Activated CD4-positive, alpha-beta T cell treated with anti-CD3 and anti-CD28 coated beads for 24 hours (primary cell): ENCODE data around the gene MED14.

Source experiments
- DNase-seq, 2 donors: peaks; one replicate each; pipeline ENCODE4 v3.0.0-alpha.2; 2020; ENCODE audit warnings: low read depth in 2 of 2

Gene MED14

DNA sequence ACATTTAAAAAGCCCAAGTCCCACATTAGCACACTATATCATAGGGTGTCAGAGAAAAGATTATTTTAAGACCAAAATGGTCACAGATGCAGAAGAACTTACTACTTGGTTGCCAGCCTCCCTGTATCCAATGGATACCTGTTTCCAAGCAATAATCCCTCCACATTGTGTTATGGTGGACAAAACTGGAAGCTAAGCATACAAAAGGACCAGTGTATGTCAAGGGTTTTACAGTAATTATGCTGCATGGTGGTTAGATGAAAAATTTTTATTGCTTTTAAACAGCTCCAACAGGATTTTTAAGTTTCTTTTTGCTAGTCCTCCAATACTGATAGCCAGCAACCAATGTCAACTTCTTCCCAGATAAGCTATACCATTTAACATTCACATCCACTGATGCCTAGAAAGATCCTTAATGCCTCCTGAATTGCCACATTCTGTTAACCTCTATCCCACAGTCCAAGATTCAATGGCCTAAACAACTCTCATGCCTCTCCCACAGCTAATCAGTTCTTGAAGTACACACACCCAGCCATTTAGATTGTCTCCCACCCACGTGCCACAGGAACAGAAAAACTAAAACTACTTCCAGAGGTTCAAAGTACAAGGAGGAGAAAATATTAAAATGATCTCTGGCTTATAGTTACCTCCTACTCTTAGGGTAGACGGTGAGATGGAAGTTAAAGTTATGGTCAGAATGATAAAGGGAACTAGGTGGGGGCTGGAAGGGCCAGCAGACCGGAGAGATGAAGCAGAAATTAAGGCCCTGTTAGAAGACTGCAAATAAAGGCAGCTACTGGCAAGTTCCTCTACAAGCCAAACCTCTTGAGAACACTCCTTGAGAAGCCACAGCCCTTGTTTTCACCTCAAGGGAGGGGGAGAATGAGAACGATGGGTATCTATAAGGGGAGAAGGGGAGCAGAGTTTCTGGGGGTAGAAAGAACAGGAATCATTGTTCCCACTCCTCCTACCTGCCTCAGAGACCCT, 5.5 kb downstream of the MED14 start:
- DNase-seq = no peak

DNA sequence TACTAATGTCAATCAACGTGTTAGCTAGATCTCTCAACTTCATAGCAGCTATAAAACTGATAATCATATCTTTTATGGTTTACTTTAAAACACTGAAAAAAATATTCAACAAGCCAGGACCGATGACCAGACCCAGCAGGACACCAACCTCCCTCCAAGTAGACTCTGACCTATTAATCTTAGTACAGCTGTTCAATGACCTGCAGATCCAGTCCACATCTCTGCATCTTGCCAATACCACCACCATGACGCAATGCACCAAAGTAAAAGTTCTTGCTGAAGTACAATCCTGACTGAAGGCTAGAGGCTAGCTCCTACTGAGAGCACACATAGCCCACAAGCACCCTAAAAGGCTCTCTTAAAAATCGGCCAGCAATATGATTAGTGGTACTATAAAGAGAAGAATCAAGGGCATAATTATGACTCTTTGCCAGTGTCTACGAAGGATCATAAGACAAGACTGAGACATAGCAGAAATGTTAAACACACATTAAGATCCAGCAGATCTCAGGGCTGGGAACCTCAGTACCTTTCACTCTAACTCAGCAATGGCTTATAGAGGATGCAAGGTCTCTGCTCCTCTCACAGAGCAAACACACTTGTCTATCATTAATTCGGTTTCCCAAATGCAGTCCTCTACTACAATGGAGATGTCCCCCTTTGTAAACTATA, 7.6 kb downstream of the MED14 start:
- no peak for DNase-seq

DNA sequence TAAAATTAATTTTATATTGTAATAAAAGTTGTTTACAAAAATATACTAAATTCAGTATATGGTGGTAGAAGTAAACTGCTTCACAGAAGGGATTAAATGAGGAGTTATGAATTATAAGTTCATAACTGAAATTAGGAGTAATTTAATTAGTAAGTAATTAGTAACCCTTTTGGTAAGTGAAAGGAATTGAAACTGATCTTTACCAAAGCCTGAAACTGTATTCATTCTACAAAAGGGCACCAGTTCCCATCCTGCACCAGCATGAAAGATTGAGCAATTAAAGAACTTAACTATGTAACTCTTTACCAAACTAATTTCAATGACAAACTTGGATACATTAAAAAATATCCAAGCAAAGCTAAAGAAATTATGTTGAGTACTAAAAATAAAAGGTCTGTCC, 8.2 kb downstream of the MED14 start:
- DNase-seq = no peak

DNA sequence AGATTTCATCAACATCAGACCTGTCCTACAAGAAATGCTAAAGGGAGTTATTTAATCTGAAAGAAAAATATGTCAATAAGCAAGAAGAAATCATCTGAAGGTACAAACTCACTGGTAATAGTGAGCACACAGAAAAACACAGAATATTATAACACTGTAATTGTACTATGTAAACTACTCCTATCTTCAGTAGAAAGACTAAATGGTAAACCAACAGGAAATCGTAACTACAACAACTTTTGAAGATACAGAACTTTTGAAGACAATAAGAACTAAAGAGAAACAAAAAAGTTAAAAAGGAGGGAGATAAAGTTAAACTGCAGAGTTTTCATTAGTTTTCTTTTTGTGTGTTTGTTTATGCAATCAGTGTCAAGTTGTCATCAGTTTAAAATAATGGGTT, 12.4 kb downstream of the MED14 start:
- DNase-seq = no peak

DNA sequence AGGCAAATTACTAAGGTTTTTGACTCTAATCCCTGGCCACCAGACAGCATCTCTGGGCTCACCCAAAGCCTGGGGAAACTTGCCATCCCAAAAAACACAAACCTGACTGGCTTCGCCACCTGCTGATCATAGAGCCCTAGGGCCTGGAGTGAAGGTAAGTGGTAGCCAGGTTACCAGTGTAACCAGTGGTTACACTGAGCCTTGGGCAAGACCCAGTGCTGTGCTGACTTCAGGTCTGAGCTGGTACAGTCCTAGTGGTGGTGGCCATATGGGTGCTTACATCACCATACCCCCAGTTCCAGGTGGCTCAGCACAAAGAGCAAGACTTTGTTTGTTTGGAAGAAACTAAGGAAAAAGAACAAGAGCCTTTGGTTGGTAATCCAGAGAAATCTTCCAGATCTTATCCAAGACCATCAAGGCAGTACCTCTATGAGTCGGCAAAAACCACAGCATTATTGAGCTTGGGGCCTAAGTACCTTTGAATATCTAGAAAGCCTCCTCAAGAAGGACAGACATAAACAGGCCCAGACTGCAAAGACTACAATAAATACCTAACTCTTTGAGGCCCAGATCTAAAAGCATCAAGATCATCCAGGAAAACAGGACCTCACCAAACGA, 13.7 kb downstream of the MED14 start:
- DNase-seq = no peak

DNA sequence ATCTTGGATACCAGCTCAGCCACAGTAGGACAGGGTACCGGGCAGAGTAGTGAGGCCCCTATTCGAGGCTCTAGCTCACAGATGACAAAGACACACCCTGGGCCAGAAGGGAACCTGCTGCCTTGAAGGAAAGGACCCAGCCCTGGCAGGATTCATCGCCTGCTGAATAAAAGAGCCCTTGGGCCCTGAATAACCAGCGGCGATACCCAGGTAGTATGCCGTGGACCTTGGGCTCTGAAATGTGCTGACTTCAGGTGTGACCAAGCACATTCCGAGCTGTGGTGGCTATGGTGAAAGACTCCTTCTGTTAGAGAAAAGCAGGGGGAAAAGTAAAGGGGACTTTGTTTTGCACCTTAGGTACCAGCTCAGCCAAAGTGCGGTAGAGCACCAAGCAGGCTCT, 14.6 kb downstream of the MED14 start:
- no peak for DNase-seq

DNA sequence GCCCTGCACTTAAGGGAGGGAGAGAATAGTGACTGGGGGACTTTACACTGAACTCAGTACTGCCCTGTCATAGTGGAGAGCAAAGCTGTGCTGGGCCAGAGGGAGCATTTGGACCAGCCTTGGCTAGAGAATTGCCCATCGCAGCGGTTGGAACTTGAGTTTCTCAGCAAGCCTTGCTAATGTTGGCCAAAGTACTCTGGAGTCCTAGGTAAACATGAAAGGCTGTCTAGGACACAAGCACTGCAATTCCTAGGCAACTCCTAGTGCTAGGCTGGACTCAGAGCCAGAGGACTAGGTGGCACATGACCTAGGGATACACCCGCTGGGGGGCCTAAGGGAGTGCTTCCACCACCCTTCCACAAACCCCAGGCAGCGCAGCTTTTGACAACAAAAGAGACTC, 15.0 kb downstream of the MED14 start:
- DNase-seq = no peak

DNA sequence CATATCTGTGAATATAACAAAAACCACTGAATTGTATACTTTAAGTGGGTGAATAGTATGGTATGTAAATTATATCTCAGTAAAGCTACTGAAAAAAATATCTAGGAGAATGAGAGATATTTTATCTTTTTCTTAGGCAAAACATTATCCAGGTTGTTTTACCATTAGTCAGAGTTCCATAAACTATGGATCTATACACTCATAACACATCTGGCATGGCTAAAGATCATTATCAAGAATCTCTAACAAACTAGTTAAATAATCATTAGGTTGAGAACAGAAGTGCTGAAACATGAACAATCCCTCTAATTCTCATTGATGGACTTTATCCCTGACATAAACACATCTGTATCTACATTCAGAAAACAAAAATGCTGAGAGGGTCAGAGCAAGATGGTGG, 15.6 kb downstream of the MED14 start:
- no peak for DNase-seq

DNA sequence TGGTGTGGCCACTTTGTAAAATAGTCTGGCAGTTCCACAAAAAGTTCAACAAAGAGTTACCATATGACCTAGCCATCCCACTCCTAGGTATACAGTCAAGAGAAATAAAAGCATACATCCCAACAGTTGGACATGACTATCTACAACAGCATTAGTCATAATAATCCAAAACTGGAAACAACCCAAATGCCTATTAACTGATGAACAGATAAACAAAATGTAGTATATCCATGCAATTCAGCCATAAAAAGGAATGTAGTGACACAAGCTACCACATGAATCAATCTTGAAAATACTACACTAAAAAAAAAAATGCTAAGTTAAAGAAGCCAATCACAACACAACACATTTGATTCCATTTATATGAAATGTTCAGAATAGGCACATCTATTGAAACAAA, 16.1 kb downstream of the MED14 start:
- DNase-seq = no peak

DNA sequence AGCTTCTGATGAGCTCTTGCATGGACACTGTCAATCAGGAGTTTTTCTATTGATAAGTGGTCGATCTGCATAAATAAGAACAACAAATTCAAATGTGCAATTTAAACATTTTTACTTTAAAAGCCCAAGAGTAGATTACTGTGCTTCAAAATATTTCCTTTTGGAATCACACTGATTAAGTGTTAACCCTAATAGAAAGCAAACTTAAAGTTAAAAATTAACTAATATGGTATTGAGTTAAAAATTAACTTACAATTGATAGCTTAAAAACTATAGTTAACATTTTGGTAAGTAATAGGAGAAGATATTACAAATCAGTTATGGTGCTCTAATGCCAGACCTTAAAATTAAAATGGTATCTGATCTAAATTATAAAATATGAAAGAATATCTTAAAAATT, 25.9 kb downstream of the MED14 start:
- DNase-seq = no peak

DNA sequence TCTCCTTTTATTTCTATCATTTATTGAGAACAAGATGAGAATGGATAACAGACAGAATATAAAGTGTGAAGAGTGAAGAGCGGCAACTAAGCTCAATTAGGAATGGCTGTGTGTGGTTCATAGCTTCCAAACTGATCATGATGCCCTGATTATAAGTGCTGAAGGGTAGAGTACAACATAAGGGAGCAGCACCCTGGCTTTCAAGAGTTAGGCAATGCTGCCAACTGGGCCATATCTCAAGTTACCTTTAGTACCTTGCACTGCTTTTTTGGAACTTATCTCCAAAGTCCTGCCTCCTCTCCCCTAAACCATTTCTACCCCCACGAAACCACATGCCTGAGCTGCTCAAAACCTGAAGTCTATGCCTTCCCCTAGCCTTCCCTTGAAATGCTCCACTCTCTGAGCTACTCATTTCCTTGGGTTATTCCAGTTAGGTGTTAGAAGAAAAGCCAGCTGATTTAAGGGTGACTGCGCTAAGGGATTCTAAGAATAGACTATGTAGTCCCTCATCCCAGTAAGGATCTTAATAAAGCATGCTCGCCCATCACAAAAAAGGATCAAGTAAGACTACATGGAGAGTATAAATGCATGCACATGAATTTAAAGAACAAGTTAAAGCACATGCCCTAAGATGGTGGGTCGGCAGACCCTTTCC, 29.6 kb downstream of the MED14 start:
- DNase-seq = no peak

DNA sequence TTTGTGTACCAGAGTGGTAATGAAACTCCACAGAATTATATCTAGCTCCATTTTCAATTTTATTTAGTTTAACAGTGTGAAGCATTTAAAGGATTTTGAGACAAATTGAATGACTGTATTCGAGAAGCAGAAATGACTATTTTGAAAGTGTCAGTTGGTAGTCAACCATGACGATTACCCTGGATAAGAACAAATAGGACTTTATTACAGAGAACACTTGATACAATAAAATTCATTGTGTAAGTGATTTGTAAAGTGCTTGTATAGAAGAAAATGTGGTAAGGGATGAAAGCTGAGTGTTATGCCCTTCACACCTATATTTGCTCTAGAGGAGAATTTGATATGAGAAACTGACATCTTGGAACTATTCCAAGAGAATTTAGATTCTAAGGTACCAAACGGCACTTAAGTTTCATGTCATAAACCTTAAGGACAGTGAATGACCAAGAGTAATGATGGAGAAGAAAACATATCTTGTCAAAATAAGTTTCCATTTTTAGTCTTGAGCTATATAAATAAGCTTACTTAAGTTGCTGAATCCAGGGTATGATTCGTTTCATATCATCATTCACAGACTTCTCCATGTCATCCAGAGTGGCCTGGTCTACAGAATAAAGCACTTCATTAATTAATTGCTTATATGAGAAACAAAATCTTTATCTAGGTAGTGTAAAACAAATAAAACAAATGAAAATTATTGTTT, 34.6 kb downstream of the MED14 start:
- no peak for DNase-seq

DNA sequence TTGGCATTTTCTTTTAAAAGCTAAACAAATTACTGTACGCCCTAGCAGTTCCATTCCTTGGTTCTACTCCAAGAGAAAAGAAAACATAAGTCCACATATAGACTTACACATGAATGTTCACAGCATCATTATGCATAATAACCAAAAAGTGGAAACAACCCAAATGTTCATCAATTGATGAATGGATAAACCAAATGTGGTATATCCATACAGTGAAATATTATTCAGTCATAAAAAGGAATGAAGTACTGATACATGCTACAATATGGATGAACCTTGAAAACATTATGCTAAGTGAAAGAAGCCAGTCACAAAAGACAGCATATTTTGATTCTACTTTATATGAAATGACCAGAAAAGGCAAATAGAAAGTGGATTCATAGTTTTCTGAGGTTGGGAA, 36.5 kb downstream of the MED14 start:
- no peak for DNase-seq

DNA sequence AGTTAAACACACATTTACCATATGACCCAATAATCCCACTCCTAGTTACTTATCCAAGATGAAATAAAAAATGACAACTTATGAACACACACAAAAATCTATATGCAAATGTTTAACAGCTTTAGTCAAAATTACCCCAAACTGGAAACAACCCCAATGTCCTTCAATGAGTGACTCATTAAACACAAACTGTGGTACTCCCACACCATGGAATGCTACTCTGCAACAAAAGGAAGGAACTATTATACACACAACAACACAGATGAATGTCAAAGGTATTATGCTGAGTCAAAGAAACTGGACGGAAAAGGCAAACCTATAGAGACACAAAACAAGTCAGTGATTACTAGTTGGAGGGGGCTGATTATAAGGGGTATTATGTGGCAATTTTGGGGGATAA, 40.5 kb downstream of the MED14 start:
- DNase-seq = no peak

DNA sequence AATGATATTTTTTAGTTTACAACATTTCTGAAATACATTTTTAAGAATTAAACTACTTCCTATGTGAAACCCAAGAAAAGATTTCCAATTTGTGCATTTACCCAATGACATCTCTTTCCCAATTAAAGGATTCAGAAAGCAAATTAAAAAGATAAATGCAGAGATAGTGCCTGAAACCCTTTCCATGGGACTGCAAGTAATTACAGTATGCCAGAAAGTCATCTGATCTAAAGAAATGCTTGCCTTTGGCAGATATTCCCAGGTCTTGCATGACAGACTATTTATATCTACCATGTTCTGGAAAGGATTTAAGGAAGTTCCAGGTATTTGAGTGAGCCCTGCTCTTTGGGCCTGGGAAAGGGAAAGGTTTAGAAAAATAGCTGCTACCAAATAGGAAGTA, 46.4 kb downstream of the MED14 start:
- no peak for DNase-seq

DNA sequence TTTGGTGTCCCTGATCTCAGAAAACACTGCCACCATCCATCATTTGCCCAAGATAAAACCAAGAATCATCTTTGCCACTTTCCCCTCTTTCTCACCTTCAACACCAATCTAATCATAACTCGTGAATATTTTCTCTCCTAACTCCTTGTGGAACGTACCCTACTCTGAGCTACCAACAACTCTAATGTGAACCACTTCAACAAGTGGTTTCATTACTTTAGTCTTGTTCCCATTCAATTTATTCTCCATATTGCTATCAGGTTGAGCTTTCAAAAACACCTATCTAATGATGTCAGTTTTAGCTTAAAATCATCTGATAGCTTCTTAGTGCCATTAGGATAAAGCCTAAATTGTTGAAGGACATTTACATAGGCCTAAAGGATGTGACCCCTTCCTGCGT, 48.2 kb downstream of the MED14 start:
- no peak for DNase-seq

DNA sequence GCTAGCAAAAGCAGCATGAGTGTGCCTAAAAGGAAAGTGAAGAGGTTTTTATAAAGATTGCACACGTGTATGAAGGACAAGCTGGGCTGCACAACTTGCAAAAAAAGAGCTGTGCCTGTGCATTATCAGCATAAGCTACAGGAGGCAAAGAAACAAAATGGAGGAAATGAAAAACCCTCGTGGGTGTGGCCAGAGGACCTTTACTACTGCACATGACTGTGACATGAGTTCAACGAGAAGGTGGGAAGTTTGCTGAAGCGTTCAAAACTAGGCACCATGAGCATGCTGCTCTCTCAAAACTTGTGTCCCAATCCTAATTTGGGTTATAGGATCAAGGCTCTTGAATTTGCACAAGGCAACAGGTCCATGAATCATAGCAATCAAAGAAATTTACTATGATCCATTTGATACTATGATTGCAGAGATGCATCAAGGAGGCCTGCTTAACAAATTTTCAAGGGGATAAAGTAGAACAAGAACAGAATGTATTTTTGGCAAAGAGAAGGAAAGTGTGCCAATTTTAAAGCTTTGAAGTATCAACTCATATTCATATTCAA, 49.9 kb downstream of the MED14 start:
- DNase-seq = no peak

DNA sequence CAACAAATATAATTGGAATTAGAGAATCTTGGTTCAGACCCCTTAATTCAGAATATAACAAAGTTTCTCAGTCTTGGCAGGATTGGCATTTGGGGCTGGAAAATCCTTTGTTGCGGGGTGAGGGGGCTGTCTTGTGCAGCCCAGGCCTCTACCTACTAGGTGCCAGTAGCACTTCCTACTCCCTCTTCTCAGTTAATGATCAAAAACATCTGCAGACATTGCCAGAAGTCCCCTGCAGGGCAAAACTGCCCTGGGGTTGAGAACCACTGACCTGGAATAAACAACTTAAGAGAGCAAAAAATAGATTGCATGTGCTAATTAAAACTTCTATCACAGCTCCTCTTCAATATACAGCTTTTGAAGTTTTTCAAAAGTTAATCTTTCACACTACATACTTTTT, 51.2 kb downstream of the MED14 start:
- no peak for DNase-seq

DNA sequence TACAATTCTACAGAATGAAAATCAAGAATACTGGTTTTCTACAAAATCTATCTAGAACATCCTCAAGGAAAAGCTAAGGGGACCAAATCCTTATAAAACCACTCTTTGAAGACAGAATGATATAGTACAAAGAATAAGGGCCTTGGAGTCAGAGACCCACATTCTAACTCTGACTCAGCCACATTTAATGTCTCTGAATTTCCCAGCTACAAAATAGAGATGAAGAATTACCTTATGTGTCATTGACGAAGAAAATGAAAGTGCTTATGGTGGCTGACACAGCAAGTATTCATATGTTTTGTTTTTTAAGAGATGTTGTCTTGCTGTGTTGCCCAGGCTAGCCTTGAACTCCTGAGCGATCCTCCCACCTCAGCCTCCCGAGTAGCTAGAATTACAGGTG, 52.1 kb downstream of the MED14 start:
- no peak for DNase-seq

DNA sequence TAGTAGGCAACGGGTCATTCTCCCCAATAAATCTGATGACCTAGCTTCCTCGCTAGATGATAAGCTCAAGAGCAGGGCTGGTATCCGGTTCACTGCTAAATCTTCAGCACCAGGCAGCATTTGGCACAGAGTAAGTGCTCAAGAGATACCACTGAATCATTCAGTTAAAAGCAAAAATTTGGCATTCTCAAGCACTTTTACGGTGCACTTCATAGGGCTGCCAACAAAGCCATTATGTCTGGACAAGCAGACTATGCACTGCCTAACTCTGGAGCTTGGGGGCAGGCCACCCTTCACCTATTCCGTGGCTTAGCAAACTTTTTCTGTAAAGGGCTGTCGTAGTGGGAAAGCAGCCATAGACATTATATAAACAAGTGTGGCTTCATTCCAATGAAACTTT, 64.2 kb downstream of the MED14 start:
- no peak for DNase-seq

DNA sequence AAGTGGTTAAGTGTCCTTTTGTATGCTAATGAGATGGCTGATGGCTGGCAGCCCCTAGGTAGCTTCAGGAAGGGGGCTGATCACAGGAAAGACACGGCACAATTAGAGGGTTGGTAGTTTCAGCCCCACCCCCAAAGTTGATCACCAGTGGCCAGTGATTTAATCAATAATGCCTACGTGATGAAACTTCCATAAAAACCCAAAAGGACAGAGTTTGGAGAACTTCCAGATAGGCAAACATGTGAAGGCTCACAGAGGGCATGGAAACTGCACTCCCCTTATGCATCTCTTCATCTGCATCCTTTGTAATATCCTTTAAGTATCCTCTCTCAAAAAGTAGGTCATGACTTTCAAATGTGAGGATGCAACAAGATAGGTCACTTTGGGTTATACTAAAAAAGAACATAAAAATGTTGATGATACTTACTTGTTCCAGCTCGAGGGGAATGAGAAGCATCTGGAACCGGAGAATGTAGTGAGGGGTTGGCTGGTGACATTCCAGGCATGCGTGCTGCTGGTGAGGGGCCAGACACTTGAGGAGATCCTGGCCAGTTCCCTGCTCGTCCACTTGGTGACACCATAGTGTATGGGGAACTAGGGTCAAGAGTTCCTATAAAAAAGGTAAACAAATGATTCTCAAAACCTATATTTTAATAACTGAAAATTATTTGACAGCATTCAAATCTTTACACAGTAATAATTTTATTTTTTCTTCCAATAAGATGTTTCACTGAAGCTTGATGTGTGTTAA, 71.3 kb downstream of the MED14 start:
- DNase-seq = no peak
